Thyroid gland (tissue), 4 donors: Measurements from ENCODE around the gene RTF1.

Experiments used
- POLR2A ChIP-seq, 2 donors: fragments of 450-650 bp; IDR thresholded peaks; one replicate each; pipeline ENCODE4 v1.6.1; 2017; ENCODE audit warnings: antibody characterized with exemption in 2 of 2, mild to moderate bottlenecking in 2 of 2, moderate library complexity in 1 of 2
- TF ChIP-seq, protein P1 (sequence below), 6 experiments: fragments of 200-600 bp in 3 of 6; fragments of 450-650 bp in 3 of 6; sonication (generic) in 3 of 6; IDR thresholded peaks; one replicate each; pipeline ENCODE4 v1.5.1; 2016 to 2019; ENCODE audit warnings: antibody characterized with exemption in 6 of 6, mild to moderate bottlenecking in 2 of 6, inconsistent platforms in 1 of 6, moderate library complexity in 1 of 6

DNA sequence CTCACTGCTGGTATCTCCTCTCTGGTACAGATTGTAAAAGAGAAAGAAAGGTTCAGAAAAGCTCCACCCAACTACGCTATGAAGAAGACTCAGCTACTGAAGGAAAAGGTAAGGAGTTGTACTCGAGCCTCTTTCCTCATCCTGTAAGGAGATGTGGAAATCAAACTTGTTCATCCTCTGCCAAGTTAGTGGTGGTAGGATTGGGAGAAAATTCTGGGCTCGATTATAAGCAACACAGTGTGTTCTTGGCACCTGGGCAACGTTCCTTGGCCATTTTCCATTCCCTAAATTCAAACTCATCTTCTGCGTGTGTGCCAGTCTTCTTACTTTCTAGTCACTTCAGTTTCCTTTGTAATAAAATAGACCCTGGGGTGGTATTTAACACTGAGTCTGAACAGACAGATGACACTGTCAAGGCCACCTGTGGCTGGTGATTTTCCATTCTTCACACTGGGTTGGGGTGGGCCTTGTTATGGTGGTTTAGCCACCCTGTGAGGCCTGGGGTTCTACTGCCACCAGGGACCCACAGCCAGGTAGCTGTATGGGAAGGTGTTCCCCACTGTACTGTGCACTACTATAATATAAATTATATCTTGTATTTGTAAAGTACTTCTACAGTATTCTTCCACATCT is 59.6 kb downstream of the RTF1 start:
- TF ChIP-seq, protein P1, sequence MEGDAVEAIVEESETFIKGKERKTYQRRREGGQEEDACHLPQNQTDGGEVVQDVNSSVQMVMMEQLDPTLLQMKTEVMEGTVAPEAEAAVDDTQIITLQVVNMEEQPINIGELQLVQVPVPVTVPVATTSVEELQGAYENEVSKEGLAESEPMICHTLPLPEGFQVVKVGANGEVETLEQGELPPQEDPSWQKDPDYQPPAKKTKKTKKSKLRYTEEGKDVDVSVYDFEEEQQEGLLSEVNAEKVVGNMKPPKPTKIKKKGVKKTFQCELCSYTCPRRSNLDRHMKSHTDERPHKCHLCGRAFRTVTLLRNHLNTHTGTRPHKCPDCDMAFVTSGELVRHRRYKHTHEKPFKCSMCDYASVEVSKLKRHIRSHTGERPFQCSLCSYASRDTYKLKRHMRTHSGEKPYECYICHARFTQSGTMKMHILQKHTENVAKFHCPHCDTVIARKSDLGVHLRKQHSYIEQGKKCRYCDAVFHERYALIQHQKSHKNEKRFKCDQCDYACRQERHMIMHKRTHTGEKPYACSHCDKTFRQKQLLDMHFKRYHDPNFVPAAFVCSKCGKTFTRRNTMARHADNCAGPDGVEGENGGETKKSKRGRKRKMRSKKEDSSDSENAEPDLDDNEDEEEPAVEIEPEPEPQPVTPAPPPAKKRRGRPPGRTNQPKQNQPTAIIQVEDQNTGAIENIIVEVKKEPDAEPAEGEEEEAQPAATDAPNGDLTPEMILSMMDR (IDR thresholded peaks at IDR 0.05) = no peak
- TF ChIP-seq POLR2A (IDR thresholded peaks at IDR 0.05) = no peak
